Astrocyte of the hippocampus (primary cell): ENCODE measurements around the gene APLP1.
"Not testable (repeated sequence)": the region's sequence is repeated elsewhere in the genome, so short reads cannot be mapped to it uniquely, and the experiment has no call there.

Experiments
- DNase-seq: peaks from one replicate; pipeline ENCODE4 v3.0.0; 2011; ENCODE audit warnings: low read depth, low spot score

APLP1 gene

GRCh38 chr19:35882114-35882832 is 13.9 kb downstream of the APLP1 start:
- DNase-seq = peak; percentile 83

GRCh38 chr19:35883882-35884281 is 15.5 kb downstream of the APLP1 start:
- DNase-seq = no peak

- no peak for DNase-seq
These were observed 16.9 kb downstream of the APLP1 start for GRCh38 chr19:35885225-35885738.

GRCh38 chr19:35885904-35886303 is 17.5 kb downstream of the APLP1 start:
- no peak for DNase-seq

GRCh38 chr19:35887197-35887596 is 18.8 kb downstream of the APLP1 start:
- DNase-seq = no peak

GRCh38 chr19:35888398-35888797 is 20.0 kb downstream of the APLP1 start:
- no peak for DNase-seq

GRCh38 chr19:35889370-35890112 is 21.2 kb downstream of the APLP1 start:
- no peak for DNase-seq

GRCh38 chr19:35890113-35890650 is 21.8 kb downstream of the APLP1 start:
- DNase-seq = no peak

- DNase-seq = not testable (repeated sequence)
These were observed 23.4 kb downstream of the APLP1 start for GRCh38 chr19:35891819-35892218.

GRCh38 chr19:35894342-35894741 is 26.0 kb downstream of the APLP1 start:
- no peak for DNase-seq

- DNase-seq = no peak
These were observed 27.7 kb downstream of the APLP1 start for GRCh38 chr19:35895911-35896642.

GRCh38 chr19:35896643-35897040 is 28.3 kb downstream of the APLP1 start:
- no peak for DNase-seq

GRCh38 chr19:35897706-35898451 is 29.5 kb downstream of the APLP1 start:
- no peak for DNase-seq

- DNase-seq = no peak
These were observed 30.1 kb downstream of the APLP1 start for GRCh38 chr19:35898499-35898809.

- DNase-seq = peak; percentile 89
These were observed 31.3 kb downstream of the APLP1 start for GRCh38 chr19:35899547-35900214.

GRCh38 chr19:35901055-35901644 is 32.8 kb downstream of the APLP1 start:
- peak; percentile 62 for DNase-seq

GRCh38 chr19:35901854-35902661 is 33.7 kb downstream of the APLP1 start, which contains the start of gene HCST:
HCST (plus strand) TSS chr19:35902529; CDS start chr19:35902594, 65 bp downstream.
- DNase-seq = no peak

GRCh38 chr19:35902870-35903475 is 34.6 kb downstream of the APLP1 start:
- no peak for DNase-seq

- DNase-seq = peak; percentile 81
These were observed 35.3 kb downstream of the APLP1 start for GRCh38 chr19:35903550-35904179.
